HEK293 (cell line): ENCODE measurements around the gene RNU2-63P.

Source experiments
- CTCF ChIA-PET: fragments of 350-600 bp; formaldehyde crosslinking; extraction: SDS; loops from one replicate; lab custom pipeline; 2021; ENCODE audit warnings: antibody characterized with exemption; lab: Yijun Ruan, JAX
- POLR2A ChIA-PET: fragments of 300-600 bp; formaldehyde crosslinking; extraction: SDS; loops from one replicate; lab custom pipeline; 2020; ENCODE audit warnings: antibody characterized with exemption, inconsistent platforms; lab: Yijun Ruan, JAX
- H3K27ac ChIP-seq: fragments of 200-500 bp; sonication (Bioruptor generic); 2 replicates; pipeline ENCODE4 v1.5.1; 2014; ENCODE audit warnings: low read depth, low read length, control low read depth, inconsistent platforms; ENCODE audit errors: extremely low read depth
- H3K36me3 ChIP-seq, 2 experiments: fragments of 200-500 bp in 1 of 2; sonication (Bioruptor generic) in 1 of 2; 1 replicate in 1 of 2; 2 replicates in 1 of 2; pipeline ENCODE4 v1.5.1; 2014 to 2017; ENCODE audit warnings: inconsistent platforms in 2 of 2, low read length in 2 of 2; ENCODE audit not compliant: control insufficient read depth in 2 of 2, insufficient read depth in 1 of 2
- H3K4me1 ChIP-seq: fragments of 200-500 bp; sonication (Bioruptor generic); 2 replicates; pipeline ENCODE4 v1.5.1; 2014; ENCODE audit warnings: mild to moderate bottlenecking, low read length, inconsistent platforms; ENCODE audit not compliant: control insufficient read depth, insufficient read depth
- H3K4me3 ChIP-seq: 2 replicates; pipeline ENCODE4 v1.5.1; 2011; ENCODE audit warnings: low read depth, mild to moderate bottlenecking, control low read depth, low read length, moderate library complexity
- H3K9me3 ChIP-seq: fragments of 200-500 bp; sonication (Bioruptor generic); 2 replicates; pipeline ENCODE4 v1.5.1; 2014; ENCODE audit warnings: low read depth, low read length, inconsistent platforms; ENCODE audit not compliant: control insufficient read depth, insufficient read depth
- KLF8 ChIP-seq: fragments of 450-650 bp; formaldehyde crosslinking; IDR thresholded peaks from 2 replicates; pipeline ENCODE4 v1.5.1; 2016; ENCODE audit warnings: missing biosample characterization, missing genetic modification characterization
- MYNN ChIP-seq: fragments of 450-650 bp; formaldehyde crosslinking; IDR thresholded peaks from 2 replicates; pipeline ENCODE4 v1.5.1; 2016; ENCODE audit warnings: missing biosample characterization, missing genetic modification characterization, borderline replicate concordance
- PRDM1 ChIP-seq: fragments of 450-650 bp; formaldehyde crosslinking; IDR thresholded peaks from 2 replicates; pipeline ENCODE4; 2016; ENCODE audit warnings: missing biosample characterization, missing genetic modification characterization
- REST ChIP-seq: fragments of 450-650 bp; formaldehyde crosslinking; IDR thresholded peaks from 2 replicates; pipeline ENCODE4 v1.5.1; 2016; ENCODE audit warnings: missing biosample characterization, missing genetic modification characterization
- TCF7L2 ChIP-seq: IDR thresholded peaks from 2 replicates; pipeline ENCODE4 v1.6.1; 2011; ENCODE audit warnings: low read depth, mild to moderate bottlenecking, inconsistent platforms, low read length, moderate library complexity, borderline replicate concordance
- ZBTB20 ChIP-seq: fragments of 450-650 bp; formaldehyde crosslinking; IDR thresholded peaks from 2 replicates; pipeline ENCODE4 v1.5.1; 2016; ENCODE audit warnings: missing biosample characterization, missing genetic modification characterization
- ZFP69B ChIP-seq: fragments of 450-650 bp; formaldehyde crosslinking; IDR thresholded peaks from 2 replicates; pipeline ENCODE4 v1.5.1; 2016; ENCODE audit warnings: missing biosample characterization, missing genetic modification characterization
- ZNF10 ChIP-seq: fragments of 450-650 bp; formaldehyde crosslinking; IDR thresholded peaks from 2 replicates; pipeline ENCODE4 v1.5.1; 2017; ENCODE audit warnings: missing biosample characterization, missing genetic modification characterization
- ZNF155 ChIP-seq: fragments of 450-650 bp; formaldehyde crosslinking; IDR thresholded peaks from 2 replicates; pipeline ENCODE4 v1.5.1; 2016; ENCODE audit warnings: missing biosample characterization, missing genetic modification characterization
- ZNF2 ChIP-seq: fragments of 450-650 bp; formaldehyde crosslinking; IDR thresholded peaks from 2 replicates; pipeline ENCODE4 v1.5.1; 2016; ENCODE audit warnings: missing biosample characterization, missing genetic modification characterization
- ZNF214 ChIP-seq: fragments of 450-650 bp; formaldehyde crosslinking; IDR thresholded peaks from 2 replicates; pipeline ENCODE4 v1.5.1; 2017; ENCODE audit warnings: missing biosample characterization, mild to moderate bottlenecking, missing genetic modification characterization, borderline replicate concordance
- ZNF23 ChIP-seq: fragments of 450-650 bp; formaldehyde crosslinking; IDR thresholded peaks from 2 replicates; pipeline ENCODE4 v1.5.1; 2016; ENCODE audit warnings: missing biosample characterization, missing genetic modification characterization, borderline replicate concordance
- ZNF311 ChIP-seq: fragments of 450-650 bp; formaldehyde crosslinking; IDR thresholded peaks from 2 replicates; pipeline ENCODE4 v1.5.1; 2017; ENCODE audit warnings: missing biosample characterization, missing genetic modification characterization, borderline replicate concordance
- ZNF571 ChIP-seq: fragments of 450-650 bp; formaldehyde crosslinking; IDR thresholded peaks from 2 replicates; pipeline ENCODE4 v1.5.0; 2017; ENCODE audit warnings: missing biosample characterization, missing genetic modification characterization
- ZNF626 ChIP-seq: fragments of 450-650 bp; sonication (Bioruptor Pico); formaldehyde crosslinking; IDR thresholded peaks from 2 replicates; pipeline ENCODE4 v1.5.1; 2018; ENCODE audit warnings: missing biosample characterization, missing genetic modification characterization, inconsistent platforms
- ZNF76 ChIP-seq: fragments of 450-650 bp; formaldehyde crosslinking; IDR thresholded peaks from 2 replicates; pipeline ENCODE4; 2016; ENCODE audit warnings: low read depth, missing biosample characterization, missing genetic modification characterization, borderline replicate concordance
- ZNF837 ChIP-seq: fragments of 450-650 bp; formaldehyde crosslinking; IDR thresholded peaks from 2 replicates; pipeline ENCODE4 v1.5.1; 2016; ENCODE audit warnings: missing biosample characterization, missing genetic modification characterization

RNU2-63P gene

GRCh38 chr2:88053296-88053695 lies 36.9 kb upstream of the RNU2-63P start:
- Histone ChIP-seq H3K4me1 (peaks cover 5% of the 10 kb centered on the region; the same call in 1 of the 2 replicates), H3K27ac (no peak overlapping the region), H3K9me3 (no peaks in the 10 kb centered on the region), H3K4me3 (no peak overlapping the region), H3K36me3 (no peaks in the 10 kb centered on the region; a peak in 1 of 3 replicates)
- CTCF ChIA-PET: interaction anchor here (1.6 kb wide), 1 partner anchor 107 kb away, joined by 4 read pairs; no protein-coding TSS in a partner anchor
- POLR2A ChIA-PET: no interaction called here
- no peak for TF ChIP-seq PRDM1
- no peak for TF ChIP-seq ZNF311 (tag by site-specific recombination)
- no peak for TF ChIP-seq KLF8

GRCh38 chr2:88051792-88052191 lies 35.4 kb upstream of the RNU2-63P start:
- POLR2A ChIA-PET: no interaction called here
- CTCF ChIA-PET: interaction anchor here (1.6 kb wide), 1 partner anchor 108 kb away, joined by 4 read pairs; no protein-coding TSS in a partner anchor

GRCh38 chr2:88049622-88050021 lies 33.3 kb upstream of the RNU2-63P start:
- no peaks in the 10 kb centered on the region; a peak in 1 of 3 replicates for H3K36me3 ChIP-seq
- H3K4me3 ChIP-seq: no peak overlapping the region
- POLR2A ChIA-PET: no interaction called here
- no peak for TF ChIP-seq ZBTB20 (tag by site-specific recombination)
- TF ChIP-seq ZNF10 (tag by site-specific recombination): no peak
- no peak for TF ChIP-seq ZNF214 (tag by site-specific recombination)
- no peak for TF ChIP-seq ZNF626 (tag by site-specific recombination)
- TF ChIP-seq ZNF2 (tag by site-specific recombination): no peak
- TF ChIP-seq, all 188 proteins: peak for 0
- 0 out of 2 replicates have a peak, but pooled peaks cover 5% of the 10 kb centered on the region for H3K4me1 ChIP-seq
- H3K27ac ChIP-seq: no peak overlapping the region
- CTCF ChIA-PET: interaction anchor here (0.6 to 2.9 kb wide), 3 partner anchors 11 to 405 kb away, joined by 3 to 17 read pairs (median 4); no protein-coding TSS in a partner anchor
- no peaks in the 10 kb centered on the region for H3K9me3 ChIP-seq

More at GRCh38 chr2:88051792-88052191, 35.4 kb upstream of the RNU2-63P start:
- H3K36me3 ChIP-seq: no peaks in the 10 kb centered on the region; a peak in 1 of 3 replicates
- H3K4me1 ChIP-seq: peaks cover 5% of the 10 kb centered on the region; the same call in 1 of the 2 replicates
- no peaks in the 10 kb centered on the region for H3K9me3 ChIP-seq
- H3K27ac ChIP-seq: no peak overlapping the region
- no peak overlapping the region for H3K4me3 ChIP-seq
- TF ChIP-seq MYNN (tag by site-specific recombination) (no peak), ZNF155 (tag by site-specific recombination) (no peak), TCF7L2 (no peak), ZNF23 (tag by site-specific recombination) (no peak), REST (tag by site-specific recombination) (no peak), ZNF214 (tag by site-specific recombination) (no peak), ZNF571 (tag by site-specific recombination) (no peak), ZNF76 (tag by site-specific recombination) (no peak), ZNF837 (tag by site-specific recombination) (no peak), ZFP69B (no peak)
- TF ChIP-seq, all 188 proteins: peak for 0
